GM23338 (cell line): ENCODE measurements around the gene KRT79. TPM values are rescaled to one million over a fixed set of nuclear protein-coding genes. Genes with fewer than 3 reads are reported as not detected.

Experiments used
- ATAC-seq: fragments of 200-7000 bp; cut with Tn5 transposase; 3 replicates; pipeline ENCODE4 v1.9.1; 2020
- DNase-seq: peaks from one replicate; pipeline ENCODE4 v3.0.0-alpha.2; 2015; ENCODE audit warnings: low spot score
- H2AFZ ChIP-seq: fragments of 200-600 bp; sonication (generic); 2 replicates; pipeline ENCODE4 v1.8.0; 2016; ENCODE audit warnings: antibody characterized with exemption, mild to moderate bottlenecking, moderate library complexity
- H3F3A ChIP-seq: fragments of 200-600 bp; sonication (generic); replicated peaks from 2 replicates; pipeline ENCODE4 v1.8.0; 2017; ENCODE audit warnings: antibody characterized with exemption, mixed run types, low read depth
- H3K27ac ChIP-seq: fragments of 200-600 bp; sonication (generic); 2 replicates; pipeline ENCODE4 v1.6.1; 2016; ENCODE audit warnings: low read depth
- H3K27me3 ChIP-seq: fragments of 200-600 bp; sonication (generic); 2 replicates; pipeline ENCODE4 v1.8.0; 2016; ENCODE audit warnings: mild to moderate bottlenecking, mixed run types, moderate library complexity; ENCODE audit not compliant: insufficient read depth
- H3K36me3 ChIP-seq: fragments of 200-600 bp; sonication (generic); 2 replicates; pipeline ENCODE4 v1.8.0; 2016; ENCODE audit warnings: mild to moderate bottlenecking; ENCODE audit not compliant: insufficient read depth
- H3K4me1 ChIP-seq: fragments of 200-600 bp; sonication (generic); 2 replicates; pipeline ENCODE4 v1.8.0; 2016; ENCODE audit warnings: mild to moderate bottlenecking, moderate library complexity; ENCODE audit not compliant: insufficient read depth
- H3K4me2 ChIP-seq: fragments of 200-600 bp; sonication (generic); 2 replicates; pipeline ENCODE4 v1.7.1; 2017; ENCODE audit warnings: mixed run types
- H3K4me3 ChIP-seq: fragments of 200-600 bp; sonication (generic); 2 replicates; pipeline ENCODE4 v1.6.1; 2016; ENCODE audit warnings: mixed run types
- H3K79me2 ChIP-seq: fragments of 200-600 bp; sonication (generic); replicated peaks from 2 replicates; pipeline ENCODE4 v1.8.0; 2017; ENCODE audit warnings: mild to moderate bottlenecking; ENCODE audit not compliant: insufficient read depth
- H3K9me2 ChIP-seq: fragments of 200-600 bp; sonication (generic); 2 replicates; pipeline ENCODE4 v1.8.0; 2017; ENCODE audit not compliant: insufficient read depth
- H4K20me1 ChIP-seq: fragments of 200-600 bp; sonication (generic); replicated peaks from 2 replicates; pipeline ENCODE4 v1.8.0; 2017; ENCODE audit warnings: mild to moderate bottlenecking; ENCODE audit not compliant: insufficient read depth
- H3K27ac Mint-ChIP-seq: 2 replicates; pipeline ENCODE4 v1.8.0; 2020; ENCODE audit warnings: inconsistent platforms, mild to moderate bottlenecking, moderate library complexity, mixed read lengths
- H3K27me3 Mint-ChIP-seq: 3 replicates; pipeline ENCODE4 v1.8.0; 2022; ENCODE audit warnings: low read depth, mild to moderate bottlenecking, moderate library complexity, mixed read lengths, inconsistent platforms; ENCODE audit not compliant: insufficient read depth, poor library complexity
- H3K36me3 Mint-ChIP-seq: 3 replicates; pipeline ENCODE4 v1.8.0; 2021; ENCODE audit warnings: low read depth, mild to moderate bottlenecking, inconsistent platforms, moderate library complexity, mixed read lengths
- H3K4me1 Mint-ChIP-seq: 3 replicates; pipeline ENCODE4 v1.8.0; 2020; ENCODE audit warnings: mild to moderate bottlenecking, inconsistent platforms, mixed read lengths
- H3K4me3 Mint-ChIP-seq: 3 replicates; pipeline ENCODE4 v1.8.0; 2021; ENCODE audit warnings: moderate library complexity, mild to moderate bottlenecking, inconsistent platforms, mixed read lengths
- H3K9me3 Mint-ChIP-seq: 3 replicates; pipeline ENCODE4 v1.8.0; 2020; ENCODE audit warnings: moderate library complexity, mild to moderate bottlenecking, inconsistent platforms, mixed read lengths
- CREB1 ChIP-seq: fragments of 250-450 bp; sonication (Bioruptor Pico); IDR thresholded peaks from 2 replicates; pipeline ENCODE4 v1.5.0; 2020; ENCODE audit warnings: low read depth, mild to moderate bottlenecking, moderate library complexity
- EZH2 ChIP-seq: fragments of 200-600 bp; sonication (generic); IDR thresholded peaks from one replicate; pipeline ENCODE4 v1.8.0; 2017; ENCODE audit warnings: antibody characterized with exemption, mild to moderate bottlenecking, low read depth; ENCODE audit not compliant: unreplicated experiment
- EZH2phosphoT487 ChIP-seq: fragments of 200-600 bp; sonication (generic); IDR thresholded peaks from one replicate; pipeline ENCODE4 v1.8.1; 2018; ENCODE audit warnings: antibody characterized with exemption; ENCODE audit not compliant: unreplicated experiment
- ZNF114 ChIP-seq: fragments of 250-450 bp; sonication (Bioruptor Pico); IDR thresholded peaks from 2 replicates; pipeline ENCODE4 v1.5.0; 2020; ENCODE audit warnings: mild to moderate bottlenecking, moderate library complexity
- ZNF462 ChIP-seq: fragments of 250-450 bp; sonication (Bioruptor Pico); IDR thresholded peaks from 2 replicates; pipeline ENCODE4 v1.5.0; 2020; ENCODE audit warnings: mild to moderate bottlenecking, moderate library complexity
- polyA plus RNA-seq: library from polyadenylated mRNA; unstranded; fragments of >200 nt; fragmentation: Nextera tagmentation; extraction: Ambion mirVana; gene quantifications from 2 replicates; pipeline ENCODE4 v1.2.1, GENCODE V29; 2016
- total RNA-seq: library from RNA; depleted of rRNA; stranded (reverse); fragments of >200 nt; shearing (Covaris generic); gene quantifications from 2 replicates; pipeline ENCODE4 v1.2.3, GENCODE V29; 2014

KRT79 gene
- total and polyA plus RNA-seq, 2 experiments from 2014 or later, result 0.21 TPM; not detected in 1

GRCh38 chr12:52829986-52830770 lies 3.9 kb downstream of the KRT79 start:
- H3K36me3 Mint-ChIP-seq, result no peaks in the 10 kb centered on the region
- no peak overlapping the region for H3K4me2 ChIP-seq
- no peaks in the 10 kb centered on the region; the same call in 1 of the 3 replicates for H3K4me1 Mint-ChIP-seq
- no peaks in the 10 kb centered on the region for H3K79me2 ChIP-seq
- DNase-seq (no peak), ATAC-seq (no peak)
- H3F3A ChIP-seq, result no peaks in the 10 kb centered on the region
- H3K27me3 ChIP-seq, result no peaks in the 10 kb centered on the region
- no peaks in the 10 kb centered on the region for H4K20me1 ChIP-seq
- no peak for TF ChIP-seq ZNF462 (CRISPR knock-in tag)
- TF ChIP-seq ZNF114 (CRISPR knock-in tag), result no peak
- no peak for TF ChIP-seq CREB1 (CRISPR knock-in tag)
- H3K4me1 ChIP-seq, result no peaks in the 10 kb centered on the region
- no peaks in the 10 kb centered on the region for H3K36me3 ChIP-seq
- no peak overlapping the region for H3K4me3 Mint-ChIP-seq
- no peak overlapping the region for H3K27ac ChIP-seq
- H3K27me3 Mint-ChIP-seq, result peaks cover 6% of the 10 kb centered on the region
- H3K27ac Mint-ChIP-seq, result no peak overlapping the region
- peaks cover 13% of the 10 kb centered on the region; the same call in 1 of the 2 replicates for H3K9me2 ChIP-seq
- no peak overlapping the region for H2AFZ ChIP-seq
- no peak overlapping the region for H3K4me3 ChIP-seq
- no peaks in the 10 kb centered on the region; the same call in 1 of the 3 replicates for H3K9me3 Mint-ChIP-seq

- Mint-ChIP-seq H3K36me3 (no peaks in the 10 kb centered on the region), H3K9me3 (no peaks in the 10 kb centered on the region; the same call in 1 of the 3 replicates), H3K4me3 (no peak overlapping the region), H3K4me1 (no peaks in the 10 kb centered on the region; the same call in 1 of the 3 replicates), H3K27me3 (peaks cover 2% of the 10 kb centered on the region), H3K27ac (no peak overlapping the region)
- no peaks in the 10 kb centered on the region for H4K20me1 ChIP-seq
- H3K4me1 ChIP-seq, result no peaks in the 10 kb centered on the region
- no peak for DNase-seq
- no peak overlapping the region for H3K27ac ChIP-seq
- no peak for ATAC-seq
- H3K36me3 ChIP-seq, result no peaks in the 10 kb centered on the region
- H3F3A ChIP-seq, result no peaks in the 10 kb centered on the region
- H3K9me2 ChIP-seq, result peaks cover 13% of the 10 kb centered on the region; the same call in 1 of the 2 replicates
- H3K27me3 ChIP-seq, result no peaks in the 10 kb centered on the region
- H3K4me2 ChIP-seq, result no peak overlapping the region
- no peaks in the 10 kb centered on the region for H3K79me2 ChIP-seq
- H2AFZ ChIP-seq, result no peak overlapping the region
- no peak overlapping the region for H3K4me3 ChIP-seq
- no peak for TF ChIP-seq ZNF462 (CRISPR knock-in tag)
- no peak for TF ChIP-seq EZH2
- no peak for TF ChIP-seq EZH2phosphoT487
Observed at GRCh38 chr12:52828591-52829021, 5.5 kb downstream of the KRT79 start.
